ENCODE data around the gene SLC2A1.

Gene SLC2A1

DNA sequence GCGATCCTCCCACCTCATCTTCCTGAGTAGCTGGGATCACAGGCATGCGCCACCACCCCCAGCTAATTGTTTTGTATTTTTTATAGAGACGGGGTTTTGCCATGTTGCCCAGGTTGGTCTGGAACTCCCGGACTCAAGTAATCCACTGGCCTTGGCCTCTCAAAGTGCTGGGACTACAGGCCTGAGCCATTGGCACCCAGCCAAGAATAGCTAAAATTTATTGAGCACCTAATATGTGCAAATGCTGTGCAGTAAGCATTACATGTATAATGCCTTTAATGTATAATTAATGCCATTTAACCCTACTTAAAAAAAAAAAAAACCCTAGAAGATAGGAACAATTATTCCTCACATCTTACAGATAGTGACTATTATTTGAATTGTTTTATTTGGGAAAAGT is 69.4 kb downstream of the SLC2A1 start:
- no peak for DNase-seq (ENCODE audit: low read depth)

DNA sequence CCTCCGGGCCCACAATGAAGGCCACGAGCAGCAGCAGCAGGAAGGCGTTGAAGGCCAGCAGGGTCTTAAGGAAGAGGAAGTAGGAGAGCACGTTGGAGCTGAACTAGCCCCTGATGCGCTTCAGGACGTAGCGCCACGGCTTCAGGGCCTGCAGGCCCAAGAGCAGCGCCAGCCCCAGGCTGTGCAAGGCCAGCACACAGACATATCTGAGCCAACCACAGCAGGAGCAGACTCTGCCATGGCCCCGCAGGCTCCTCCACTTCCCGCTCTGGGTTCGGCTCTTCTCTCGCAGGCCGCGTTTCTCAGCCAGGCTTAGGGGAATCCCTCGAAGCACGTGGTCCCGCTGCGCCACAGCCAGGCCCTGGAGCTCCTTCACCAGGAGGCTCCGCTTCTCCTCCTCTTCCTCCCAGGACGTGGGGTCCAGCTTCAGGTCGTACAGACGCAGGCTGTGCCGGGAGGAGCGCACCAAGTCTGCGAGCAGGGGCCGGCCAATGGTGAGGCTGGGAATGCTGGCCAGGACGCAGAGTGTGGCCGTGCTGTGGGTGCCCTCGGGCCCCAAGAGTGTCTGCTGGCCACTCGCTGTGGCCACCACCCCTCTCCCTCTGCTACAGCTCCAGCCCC is 70.5 kb downstream of the SLC2A1 start:
- no peak for DNase-seq (ENCODE audit: low read depth)

DNA sequence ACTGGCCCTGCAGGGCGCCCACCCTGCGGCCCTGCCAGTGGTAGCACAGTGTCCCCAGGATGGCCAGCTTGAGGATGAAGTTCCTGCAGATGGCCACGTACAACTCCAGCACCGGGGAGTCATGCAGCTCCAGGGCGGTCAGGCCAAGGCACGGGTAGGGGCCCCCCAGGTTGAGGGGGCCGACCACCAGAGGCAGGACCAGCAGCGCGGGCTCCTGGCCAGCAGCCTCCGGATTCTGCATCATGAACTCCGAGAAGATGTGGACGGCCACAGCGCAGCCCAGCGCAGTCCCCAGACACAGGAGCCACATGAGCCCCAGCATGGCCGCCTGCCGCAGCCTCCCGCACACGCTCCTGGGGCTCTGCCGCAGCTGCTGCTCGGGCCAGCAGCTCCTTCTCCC is 71.3 kb downstream of the SLC2A1 start:
- no peak for DNase-seq (ENCODE audit: low read depth)

DNA sequence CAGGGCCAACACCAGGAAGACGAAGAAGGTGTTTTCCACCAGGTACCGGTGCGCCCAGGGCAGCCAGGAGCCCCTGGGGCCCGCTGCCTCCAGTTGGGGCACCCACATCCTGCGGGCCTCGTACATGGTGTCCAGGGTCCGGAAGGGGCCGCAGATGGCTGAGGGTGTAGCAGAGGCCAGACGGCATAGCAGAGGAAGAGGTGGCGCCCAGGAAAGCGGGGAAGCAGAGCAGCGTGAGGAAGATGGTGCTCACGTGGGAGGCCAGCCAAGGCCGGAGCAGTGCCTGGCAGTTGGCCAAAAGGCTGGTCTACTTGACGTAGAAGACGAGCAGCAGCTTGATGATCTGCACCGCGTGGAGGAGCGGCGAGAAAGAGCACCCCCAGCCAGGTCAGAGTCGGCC is 71.9 kb downstream of the SLC2A1 start:
- DNase-seq (ENCODE audit: low read depth) = no peak

DNA sequence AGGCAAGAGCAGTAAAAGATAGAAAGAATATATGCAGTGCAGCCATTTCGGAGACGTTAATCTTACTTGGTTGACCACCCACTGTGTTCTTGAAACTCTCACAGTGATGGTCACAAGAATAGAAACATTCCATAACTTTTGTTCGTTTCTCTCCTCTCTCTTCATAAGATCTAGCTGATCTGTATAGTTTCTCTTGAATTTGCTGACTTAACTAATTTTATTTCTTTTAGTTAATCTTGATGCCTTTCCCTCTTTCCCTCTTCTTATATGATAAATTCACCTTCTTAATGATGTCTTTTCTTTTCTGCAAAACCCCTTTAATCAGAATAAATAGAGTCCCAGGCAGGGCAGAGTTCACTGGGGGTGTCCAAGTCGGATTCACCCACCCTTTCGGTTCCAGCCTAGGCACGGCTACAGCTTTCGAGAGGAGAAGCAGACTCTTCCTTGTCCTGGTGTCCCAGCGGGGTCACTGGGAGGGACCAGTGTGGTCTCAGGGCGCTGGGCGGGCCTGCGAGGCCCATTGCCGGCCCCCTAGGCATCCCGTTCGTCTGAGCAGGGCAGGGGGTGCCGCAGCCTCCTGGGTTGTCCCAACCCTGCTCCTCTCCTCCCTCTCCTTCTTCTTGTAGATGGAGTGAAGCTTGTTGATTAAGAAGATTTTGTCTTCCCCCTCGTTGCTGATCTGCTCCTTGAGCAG is 72.5 kb downstream of the SLC2A1 start:
- DNase-seq (ENCODE audit: low read depth) = no peak

DNA sequence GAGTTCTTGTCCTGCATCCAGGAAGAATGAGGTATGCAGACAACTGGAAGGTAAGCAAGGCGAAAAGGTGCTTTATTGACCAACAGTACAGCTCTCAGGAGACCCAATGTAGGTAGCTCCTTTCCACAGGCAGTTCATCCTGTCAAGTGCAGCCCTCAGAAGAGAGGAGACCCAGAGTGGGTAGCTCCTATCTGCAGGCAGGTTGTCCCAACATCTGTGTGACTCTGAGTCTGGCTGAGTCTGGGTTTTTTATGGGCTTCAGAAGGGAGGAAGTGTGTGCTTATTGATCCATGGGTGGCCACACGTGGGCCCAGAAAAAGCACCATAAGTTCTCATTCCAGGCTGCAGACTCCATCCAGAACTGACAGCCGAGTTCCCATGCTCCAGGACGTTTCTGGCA is 78.3 kb downstream of the SLC2A1 start:
- no peak for DNase-seq (ENCODE audit: low read depth)

DNA sequence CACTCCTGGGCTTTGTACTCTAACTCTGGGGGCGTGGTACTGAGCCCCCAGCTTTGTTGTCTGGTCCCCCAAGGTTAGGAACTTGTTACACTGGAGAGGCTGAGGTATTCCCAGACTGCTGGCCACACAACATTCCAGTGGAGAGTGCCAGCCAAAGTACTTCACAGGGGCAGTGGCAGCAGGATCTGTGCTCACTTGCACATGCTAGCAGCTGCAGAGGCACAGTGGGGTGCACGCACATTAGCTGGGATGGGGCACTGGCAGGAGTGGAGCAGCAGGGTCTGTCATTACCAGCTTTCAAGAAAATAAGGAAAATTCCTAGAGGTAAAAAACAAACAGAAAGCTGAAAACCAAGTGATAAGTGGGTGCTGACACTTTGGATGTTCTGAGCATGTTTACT is 81.3 kb downstream of the SLC2A1 start:
- DNase-seq (ENCODE audit: low read depth) = no peak

DNA sequence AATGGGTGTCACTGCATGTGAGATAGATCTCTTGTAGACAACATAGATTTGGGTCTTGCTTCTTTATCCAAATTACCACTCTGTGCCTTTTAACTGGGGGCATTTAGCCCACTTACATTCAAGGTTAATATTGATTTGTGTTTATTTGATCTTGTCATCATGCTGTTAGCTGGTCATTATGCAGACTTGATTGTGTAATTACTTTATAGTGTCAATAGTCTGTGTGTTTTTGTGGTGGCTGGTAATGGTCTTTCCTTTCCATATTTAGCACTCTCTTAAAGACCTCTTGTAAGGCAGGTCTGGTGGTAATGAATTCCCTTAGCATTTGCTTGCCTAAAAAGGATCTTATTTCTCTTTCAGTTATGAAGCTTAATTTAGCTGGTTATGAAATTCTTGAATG is 82.7 kb downstream of the SLC2A1 start:
- DNase-seq (ENCODE audit: low read depth) = no peak

Data from stimulated activated CD8-positive, alpha-beta memory T cell treated with anti-CD3 and anti-CD28 coated beads, Interleukin-4, amount 100 ng/mL, for 24 hours (primary cell).